SIG-M5 treated with dmso at 0.1 percent for 504 hours (cell line): Measurements from ENCODE around the gene CSHL1.

Experiments used
- DNase-seq: peaks from one replicate; lab custom pipeline; 2025; ENCODE audit not compliant: unreplicated experiment; lab: John Stamatoyannopoulos, UW

CSHL1 gene

DNA sequence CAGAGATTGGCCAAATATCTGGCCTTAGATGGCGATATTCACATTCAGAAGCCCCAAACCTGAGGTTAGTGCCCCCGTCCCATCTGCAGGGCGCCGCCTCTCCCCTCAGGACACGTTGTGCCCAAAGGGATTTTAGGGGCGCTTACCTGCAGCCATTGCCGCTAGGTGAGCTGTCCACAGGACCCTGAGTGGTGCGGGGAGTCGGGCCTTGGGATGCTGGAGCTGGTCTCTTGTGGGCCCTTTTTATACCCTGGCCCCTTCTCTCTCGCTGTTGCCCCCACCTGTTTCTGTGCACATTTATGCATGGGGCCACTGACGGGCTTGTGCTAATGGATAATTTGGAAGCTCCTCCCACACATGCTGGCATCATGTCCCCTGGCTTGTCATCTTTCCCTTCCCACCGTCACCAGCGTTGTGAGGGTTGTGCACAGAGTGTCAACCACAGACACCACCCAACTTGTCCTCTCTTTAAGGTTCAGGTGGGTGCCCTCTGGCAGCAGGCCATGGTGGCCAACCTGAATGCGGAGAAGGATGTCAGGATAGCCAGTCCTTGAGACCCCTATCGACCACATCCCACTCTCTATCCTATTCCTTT, at the start of gene CSHL1:
Gene CSHL1 (minus strand): TSS at position 218 of the 595 bp plus-strand sequence. CDS start 62 bp downstream, at position 156.
- DNase-seq, result no peak

DNA sequence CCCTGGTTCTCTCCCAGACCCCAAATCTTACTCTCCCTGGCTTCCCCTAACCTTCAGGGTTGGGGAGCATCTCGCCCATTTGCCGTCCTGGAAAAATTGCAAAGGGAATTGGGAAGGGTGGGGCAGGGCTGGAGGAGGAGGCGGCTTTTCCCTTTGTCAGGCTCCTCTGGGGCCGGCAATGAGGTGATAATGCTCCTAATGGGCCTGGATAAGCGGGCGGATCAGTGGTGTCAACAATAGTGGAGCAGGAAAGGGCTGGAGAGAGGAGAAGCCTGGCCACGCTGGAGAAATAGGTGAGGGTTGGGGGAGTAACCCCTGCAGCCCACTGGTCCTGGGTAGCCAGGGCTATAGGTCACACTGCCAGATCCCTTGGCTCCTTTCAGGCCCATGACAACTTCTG, 49.4 kb upstream of the CSHL1 start:
- no peak for DNase-seq

DNA sequence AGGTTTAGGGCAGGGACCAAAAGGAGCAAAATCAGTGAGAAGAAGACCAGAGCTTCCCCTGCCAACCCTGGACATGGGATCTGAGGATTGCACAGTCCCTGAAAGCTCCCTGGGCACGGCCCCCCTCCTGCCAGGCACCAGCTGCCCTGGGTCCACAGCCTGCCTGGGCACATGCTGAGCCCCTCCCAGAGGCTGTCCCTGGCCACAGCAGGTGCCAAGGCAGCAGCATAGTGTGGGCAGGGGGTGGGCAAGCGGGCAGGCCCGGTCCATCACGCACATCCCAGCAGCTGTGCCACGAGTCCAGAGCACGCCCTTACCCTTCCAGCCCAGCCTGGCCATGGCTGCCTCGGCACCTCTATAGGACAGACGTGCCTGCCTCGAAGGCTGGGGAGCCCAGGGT, 48.9 kb upstream of the CSHL1 start:
- DNase-seq, result no peak

DNA sequence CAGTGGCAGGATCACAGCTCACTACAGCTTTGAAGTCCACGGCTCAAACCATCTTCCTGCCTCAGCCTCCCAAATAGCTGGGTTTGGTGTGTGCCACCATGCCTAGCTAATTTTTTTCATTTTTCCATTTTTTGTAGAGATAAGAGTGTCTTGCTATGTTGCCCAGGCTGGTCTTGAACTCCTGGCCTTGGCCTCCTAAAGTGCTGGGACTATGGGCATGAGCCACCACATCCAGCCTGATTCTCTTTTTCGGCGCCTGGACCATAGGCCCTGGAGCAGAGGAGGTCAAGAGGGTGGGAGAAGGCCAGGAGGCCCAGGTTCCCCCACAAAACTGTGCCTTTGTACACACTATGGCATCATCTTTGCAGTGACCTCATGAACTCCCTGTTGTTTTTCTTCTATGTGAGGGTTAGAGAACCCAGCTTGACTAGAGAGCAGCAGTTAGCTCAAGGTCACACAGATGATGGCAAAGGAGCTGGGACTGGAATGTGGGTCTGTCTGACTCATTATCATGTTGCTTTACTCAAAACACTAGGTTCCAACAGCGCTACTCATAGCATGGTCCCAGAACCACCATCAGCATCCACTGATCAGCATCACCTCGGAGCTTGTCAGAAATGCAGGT, 45.4 kb upstream of the CSHL1 start:
- DNase-seq, result no peak

DNA sequence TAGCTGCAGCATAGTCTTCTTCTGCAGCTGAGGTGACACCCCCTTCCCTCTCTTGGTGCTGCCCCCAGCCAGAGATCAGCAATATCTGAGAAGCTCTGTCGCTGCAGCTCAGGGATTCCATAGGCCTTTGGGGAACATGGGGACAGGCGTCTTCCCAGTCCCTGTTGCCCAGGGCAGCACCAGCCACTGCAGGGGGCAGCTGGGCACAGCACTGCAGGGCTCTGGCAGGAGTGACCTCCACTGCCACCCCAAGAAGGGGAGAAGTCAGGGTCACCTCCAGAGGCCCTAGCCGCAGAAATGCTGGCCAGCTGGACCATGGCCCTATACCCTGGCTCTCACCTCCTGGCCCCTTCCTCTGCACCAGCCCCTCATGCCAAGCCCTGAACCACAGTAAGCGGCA, 44.7 kb upstream of the CSHL1 start:
- no peak for DNase-seq

DNA sequence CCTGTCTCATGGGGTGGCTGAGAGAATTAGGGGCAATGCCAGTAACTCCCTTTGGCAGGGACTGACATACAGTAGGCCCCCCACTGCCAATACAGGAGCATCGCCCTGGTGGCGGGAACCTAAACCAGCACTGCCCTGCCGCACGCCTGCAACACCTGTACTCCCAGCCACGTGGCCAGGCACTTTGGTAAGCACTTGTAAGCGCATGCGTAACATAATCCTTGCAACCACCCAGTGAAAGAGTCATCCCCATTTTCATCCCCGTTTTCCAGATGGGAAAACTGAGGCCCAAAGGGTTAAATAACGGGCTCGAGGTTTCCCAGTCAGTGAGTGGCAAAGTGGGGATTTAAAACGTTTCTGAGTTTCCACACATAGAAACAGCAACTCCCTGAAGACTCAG, 44.2 kb upstream of the CSHL1 start:
- no peak for DNase-seq

DNA sequence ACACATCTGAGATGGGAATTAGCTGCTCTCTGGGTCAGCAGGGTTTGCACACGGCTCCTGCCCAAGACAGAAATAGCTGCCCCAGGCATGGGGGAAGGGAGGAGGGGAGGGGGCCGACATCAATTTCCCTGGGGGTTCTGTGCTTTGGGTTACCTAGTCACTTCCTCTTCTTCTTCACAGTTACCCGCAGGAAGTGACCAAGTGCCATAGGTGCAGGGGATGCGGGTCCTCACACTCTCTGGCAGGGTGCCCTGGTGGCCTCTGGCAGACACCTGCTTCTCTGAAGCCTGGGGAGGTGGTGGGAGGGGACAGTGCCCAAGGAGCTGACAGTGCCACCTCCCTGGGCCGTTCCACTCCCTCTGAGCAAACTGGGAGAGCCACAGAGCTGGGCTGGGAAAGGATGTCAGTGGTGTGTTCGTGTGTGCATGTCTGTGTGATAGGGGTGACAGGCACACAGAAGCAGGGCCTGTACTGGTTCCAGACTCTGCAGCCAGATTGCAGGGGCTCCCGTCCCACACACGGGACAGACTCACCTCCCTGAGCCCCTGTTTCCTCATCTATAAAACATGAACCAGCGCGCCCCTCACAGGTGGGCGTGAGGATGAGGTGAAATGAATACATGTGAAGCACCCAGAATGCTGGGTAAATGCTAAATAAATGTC, 43.5 kb upstream of the CSHL1 start:
- no peak for DNase-seq

DNA sequence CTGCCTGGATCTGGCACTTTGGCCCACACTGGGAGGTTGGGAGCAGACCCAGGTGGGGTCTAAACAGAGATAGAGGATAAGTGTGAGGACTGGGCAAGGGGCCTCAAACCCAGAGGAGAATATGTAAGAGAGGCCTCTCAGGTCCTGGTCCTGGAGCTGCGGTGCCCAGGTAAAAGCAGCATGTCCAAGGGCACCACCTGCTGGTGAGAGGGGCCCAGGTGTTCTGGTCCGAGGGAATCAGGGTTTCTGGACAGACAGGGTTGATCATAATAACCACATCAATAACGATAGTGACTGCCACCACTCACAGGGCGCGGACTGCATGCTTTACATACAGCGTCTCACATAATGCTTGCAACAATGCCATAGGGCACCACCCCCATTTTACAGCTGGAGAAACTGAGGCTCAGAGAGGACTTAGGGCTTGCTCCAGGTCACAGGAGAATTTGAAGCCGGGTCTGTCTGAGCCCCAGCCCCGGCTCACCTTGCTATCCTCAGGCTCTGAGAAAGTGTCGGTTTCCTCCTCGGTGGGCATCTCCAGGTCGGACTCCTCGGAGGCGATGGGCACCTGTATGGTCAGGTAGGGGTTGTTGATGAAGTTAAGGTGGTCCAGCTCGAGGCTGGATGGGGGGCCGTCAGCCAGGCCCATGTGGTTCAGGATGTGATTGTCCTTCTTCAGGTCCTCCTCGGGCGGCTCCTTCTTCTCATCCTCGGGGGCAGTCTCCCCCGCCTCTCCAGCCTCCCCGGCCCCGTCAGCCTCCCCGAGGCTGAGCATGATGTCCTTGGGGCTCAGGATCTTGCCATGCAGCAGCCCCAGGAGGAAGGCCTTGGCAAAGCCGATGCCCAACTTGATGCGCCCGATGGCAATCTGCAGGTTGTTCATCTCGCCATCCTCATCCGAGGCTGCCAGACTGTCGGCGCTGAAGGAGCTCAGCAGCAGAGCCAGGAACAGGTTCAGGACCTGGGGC, 40.2 kb upstream of the CSHL1 start:
- DNase-seq, result peak; percentile 26

DNA sequence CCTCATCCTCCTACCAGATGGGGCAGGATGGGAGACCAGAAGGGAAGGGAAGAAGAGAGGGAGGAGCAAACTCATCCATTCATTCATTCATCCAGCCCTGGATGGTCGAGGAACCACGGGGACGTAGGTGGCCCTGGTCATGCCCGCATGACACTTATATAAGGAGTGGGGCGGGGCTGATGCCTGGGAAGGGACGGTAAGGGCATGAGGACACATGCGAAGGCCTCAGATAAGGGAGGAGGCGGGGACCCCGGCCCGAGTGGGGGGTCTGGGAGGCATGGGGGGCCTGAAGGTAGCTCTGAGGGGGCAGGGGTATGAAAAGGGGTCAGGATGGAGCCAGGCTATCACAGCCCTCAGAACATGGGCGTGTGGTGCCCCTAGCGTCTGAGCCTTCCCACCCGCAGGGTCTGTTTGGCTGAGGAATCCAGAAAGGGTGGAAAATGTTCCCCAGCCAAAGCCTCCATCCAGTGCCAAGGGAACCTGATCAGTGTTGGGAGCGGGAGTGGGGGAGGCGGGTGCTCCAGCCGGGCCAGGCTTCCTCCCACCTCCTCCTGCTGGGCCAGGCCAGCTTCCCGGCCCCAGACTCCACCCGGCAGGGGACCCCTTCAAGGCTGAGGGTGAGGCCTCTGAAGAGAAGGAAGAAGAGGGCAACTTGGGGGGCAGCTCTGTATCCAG, 38.7 kb upstream of the CSHL1 start:
- DNase-seq, result no peak

DNA sequence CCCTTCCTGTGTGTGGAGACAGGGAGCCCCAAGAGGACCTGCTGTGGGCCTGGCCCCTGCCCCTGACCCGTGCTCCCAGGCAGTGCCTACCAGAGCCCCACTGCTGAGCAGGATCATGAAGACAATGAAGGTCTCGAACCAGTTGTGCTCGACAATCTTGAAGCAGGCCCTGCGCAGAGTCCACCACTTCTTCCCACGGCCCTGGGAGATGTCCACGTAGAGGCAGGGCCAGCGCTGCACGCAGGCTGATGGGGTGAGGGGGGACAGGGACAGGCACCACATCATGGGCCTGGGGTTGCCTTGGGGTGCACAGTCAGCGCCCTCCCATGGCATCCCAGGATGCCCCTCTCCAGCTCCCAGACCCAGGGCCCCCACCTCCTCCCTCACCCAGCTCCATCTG, 37.5 kb upstream of the CSHL1 start:
- DNase-seq, result no peak

DNA sequence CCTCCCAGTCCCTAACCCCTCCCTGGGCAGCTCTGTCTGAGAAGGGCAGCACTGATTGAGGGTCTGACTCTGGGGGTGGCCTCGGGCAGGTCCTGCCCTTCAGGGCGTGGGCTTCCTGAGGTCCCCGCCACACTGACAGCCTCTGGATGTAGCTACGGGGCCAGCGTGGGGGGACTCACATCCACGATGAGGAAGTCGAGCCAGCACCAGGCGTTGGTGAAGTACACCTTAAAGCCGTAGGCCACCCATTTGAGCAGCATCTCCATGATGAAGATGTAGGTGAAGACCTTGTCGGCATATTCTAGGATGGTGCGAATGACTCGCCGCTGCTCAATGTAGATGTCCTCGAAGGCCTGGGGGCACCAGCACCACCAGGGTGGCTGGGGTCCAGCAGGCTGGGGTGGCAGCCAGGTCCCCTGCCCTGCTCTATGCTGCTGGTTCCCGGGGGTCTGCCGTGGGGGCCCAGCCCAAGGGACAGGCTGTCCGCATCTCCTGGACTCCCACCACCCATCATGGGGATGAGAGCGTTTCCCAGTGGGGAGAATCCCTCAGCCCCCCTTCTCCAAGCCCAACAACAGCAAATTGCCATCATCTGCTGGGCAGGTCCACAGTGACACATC, 36.8 kb upstream of the CSHL1 start:
- DNase-seq, result no peak

DNA sequence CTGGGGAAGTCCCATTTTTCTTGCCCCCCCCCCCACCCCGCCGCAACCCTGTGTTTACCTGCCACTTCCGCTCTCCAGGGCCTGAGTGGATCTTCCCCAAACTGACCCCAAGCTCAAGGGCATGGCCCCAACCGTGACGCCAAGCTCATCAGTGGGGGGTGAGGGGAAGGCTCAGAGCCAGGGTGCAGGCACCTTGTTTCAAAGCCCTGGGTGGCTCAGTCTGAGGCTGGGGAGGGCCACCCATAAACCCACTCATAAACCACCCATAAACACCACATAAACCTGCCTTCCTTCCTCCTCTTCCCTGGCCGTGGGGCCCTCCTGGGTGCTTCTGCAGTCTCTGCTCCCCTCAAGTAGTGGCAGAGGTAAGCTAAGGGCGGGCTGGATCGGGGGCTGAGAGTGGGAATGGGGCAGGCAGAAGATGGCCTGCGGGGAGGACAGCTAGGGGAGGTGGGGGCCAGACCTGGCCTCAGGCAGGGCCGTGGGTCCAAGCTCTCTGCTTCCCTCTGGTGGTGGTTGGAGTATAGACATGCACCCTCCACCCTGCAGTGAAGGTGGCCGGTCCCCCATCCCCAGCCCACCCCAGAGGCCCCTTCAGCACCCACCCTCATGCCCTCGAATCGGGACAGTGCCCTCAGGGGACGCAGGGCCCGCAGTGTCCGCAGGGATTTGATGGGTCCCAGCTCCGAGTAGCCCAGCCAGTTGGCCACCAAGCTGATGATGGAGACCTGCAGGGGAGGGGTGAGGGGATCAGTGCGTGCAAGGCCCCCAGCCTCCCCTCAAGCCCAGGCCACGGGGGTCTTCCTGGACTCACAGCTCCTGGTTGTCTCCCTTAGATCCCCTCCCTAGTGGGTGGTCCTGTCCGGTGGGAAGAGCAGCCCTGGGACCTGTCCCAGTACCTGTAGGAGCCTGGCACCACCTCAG, 35.6 kb upstream of the CSHL1 start:
- DNase-seq, result peak; percentile 52

DNA sequence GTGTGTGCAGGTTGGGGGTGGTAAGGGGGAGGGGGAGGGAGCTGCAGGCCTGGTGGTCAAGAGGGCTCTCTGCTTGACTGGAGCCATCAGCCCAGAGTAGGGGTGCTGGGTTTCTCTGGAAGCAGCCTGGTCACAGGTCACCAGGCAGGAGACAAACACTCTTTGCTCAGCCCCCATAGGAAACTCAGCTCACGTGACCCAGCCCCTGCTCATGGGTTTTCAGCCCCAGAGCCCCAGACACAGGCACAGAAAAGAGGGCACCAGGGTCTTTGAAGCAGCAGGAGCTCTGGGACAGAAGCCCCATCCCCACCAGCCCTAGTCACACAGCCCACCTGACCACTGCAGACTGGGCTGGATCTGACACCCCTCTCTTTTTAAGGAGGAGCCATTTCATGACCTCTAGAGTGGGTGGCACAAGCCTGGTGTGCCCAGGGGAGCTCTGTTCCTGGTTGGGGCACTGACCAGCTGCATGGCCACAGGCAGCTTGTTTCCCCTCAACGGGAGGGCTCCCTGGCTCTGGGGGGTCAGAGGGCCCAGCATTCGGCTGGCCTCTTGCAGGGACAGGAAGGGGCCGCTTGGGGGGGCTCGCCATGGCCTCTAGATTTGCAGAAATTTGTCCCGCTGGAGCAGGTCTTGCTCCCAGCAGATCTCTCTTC, 34.9 kb upstream of the CSHL1 start:
- DNase-seq, result no peak

DNA sequence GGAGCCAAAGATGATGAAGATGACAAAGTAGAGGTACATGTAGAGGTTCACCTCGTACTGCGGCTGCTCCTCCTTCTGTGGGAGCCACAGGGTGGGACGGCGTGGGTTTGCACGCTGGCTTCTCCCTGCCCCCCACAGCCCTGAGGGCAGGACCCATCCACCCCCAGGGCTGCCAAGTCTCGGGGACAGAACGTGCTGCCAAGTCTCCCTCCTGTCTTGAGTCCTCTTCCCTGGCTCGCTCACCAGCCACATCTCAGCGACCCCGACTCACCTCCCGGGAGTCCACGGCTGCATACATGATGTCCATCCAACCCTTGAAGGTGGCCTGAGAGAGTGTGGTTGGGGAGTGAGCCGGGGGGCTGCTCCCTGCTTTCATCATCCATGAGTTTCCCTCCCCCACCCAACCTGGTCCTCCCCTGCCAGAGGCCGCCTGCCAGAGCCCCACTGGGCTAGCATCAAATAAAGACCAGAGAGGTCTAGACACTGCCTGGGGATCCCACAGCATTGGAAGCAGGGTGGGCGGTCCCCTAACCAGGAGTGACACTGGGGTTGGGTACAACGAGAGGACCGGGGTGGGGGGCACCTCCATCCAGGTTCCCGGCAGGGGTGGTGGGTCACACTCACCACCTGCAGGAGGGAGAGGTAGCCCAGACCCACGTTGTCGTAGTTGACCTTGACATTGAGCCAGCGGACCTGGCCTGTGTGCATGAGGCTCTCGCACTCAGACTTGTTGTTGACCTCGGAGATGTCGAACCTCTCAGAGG, 33.9 kb upstream of the CSHL1 start:
- no peak for DNase-seq

DNA sequence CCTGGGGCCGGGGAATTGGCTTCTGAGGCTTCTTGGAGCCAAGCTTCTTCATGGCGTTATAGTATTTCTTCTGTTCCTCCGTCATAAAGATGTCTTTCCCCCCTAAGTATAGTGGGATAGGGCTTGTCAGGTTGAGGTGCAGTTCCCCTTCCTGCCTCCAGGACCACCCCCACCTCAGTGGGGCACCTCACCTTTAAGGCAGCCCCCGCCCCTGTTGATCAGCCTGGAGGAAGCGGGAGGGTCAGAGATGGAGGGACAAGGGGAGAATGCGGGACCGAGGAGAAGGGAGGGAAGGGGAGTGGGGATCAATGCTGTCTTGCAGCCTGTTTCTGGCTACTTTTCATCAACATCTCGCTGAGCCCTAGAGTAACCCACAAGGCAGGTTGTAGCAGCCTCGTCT, 32.7 kb upstream of the CSHL1 start:
- DNase-seq, result no peak

DNA sequence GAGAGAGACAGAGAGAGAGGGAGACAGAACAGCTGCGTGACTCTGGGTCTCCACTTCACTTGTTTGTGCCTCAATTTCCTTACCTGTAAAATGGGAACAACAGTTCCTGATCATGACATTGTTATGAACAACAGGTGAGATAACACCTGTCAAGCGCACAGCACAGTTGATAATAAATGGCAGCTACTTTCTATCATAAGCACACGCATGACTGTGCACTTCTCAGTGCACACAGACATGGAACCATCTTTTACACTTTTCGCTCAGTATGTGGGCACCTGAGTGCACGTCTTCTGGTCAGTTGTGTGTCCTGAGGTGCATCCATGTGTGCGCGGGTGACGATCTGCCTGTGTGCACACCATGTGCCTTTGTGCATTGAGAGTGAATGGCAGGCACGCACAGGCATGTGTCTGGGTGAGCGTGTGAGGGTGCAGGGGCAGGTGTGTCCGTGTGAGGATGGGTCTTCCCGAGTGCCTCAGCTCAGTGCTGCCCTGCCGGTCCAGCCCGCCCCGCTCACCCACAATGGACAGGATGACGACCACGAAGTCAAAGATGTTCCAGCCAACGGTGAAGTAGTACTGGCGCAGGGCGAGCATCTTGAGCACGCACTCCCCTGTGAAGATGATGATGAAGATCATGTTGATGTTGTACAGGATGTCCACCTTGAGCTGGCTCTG, 31.4 kb upstream of the CSHL1 start:
- no peak for DNase-seq

DNA sequence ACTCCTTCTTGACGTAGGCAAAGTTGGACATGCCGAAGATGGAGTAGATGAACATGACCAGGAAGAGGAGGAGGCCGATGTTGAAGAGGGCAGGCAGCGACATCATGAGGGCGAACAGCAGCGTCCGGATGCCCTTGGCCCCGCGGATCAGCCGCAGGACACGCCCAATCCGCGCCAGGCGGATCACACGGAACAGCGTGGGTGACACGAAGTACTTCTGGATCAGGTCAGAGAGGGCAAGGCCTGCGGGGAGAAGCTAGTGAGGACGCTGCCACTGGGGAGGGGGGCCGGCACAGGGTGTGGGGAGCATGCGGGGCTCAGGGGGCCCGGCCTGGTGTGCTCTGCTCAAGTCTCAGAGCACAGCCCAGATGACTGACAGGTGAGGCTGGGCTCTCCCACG, 30.7 kb upstream of the CSHL1 start:
- no peak for DNase-seq

DNA sequence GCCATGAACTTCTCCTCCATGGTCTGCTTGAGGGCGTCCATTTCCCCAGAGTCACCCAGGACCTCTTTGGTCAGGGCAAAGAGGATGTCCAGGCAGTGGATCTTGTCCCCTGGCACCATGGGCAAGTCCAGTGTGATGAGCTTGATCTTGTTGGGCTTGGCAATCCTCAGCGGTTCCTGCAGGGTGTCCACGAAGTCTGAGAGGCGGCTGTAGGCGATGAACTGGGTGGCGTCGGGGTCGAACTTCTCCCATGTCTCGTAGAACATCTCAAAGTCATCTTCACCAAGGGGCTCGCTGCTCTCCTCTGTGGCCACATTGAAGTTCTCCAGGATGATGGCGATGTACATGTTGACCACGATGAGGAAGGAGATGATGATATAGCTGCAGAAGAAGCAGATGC, 30.1 kb upstream of the CSHL1 start:
- DNase-seq, result no peak
